Adipose tissue (tissue), 3 donors: ENCODE measurements around the gene PP2D1. TPM values are rescaled to one million over a fixed set of nuclear protein-coding genes. Genes with fewer than 3 reads are reported as not detected.
"Not testable (repeated sequence)": the region's sequence is repeated elsewhere in the genome, so short reads cannot be mapped to it uniquely, and the experiment has no call there.

Source experiments
- H3K27ac ChIP-seq: one replicate; pipeline ENCODE4 v1.5.1; 2013; ENCODE audit warnings: low read depth, low read length
- whole genome bisulfite sequencing, 3 donors: extraction: QIAGEN DNeasy Blood & Tissue Kit; methylation state at CpG; one replicate each; pipeline ENCODE4 v1.1.7; 2013; 5-methylcytosine and 5-hydroxymethylcytosine counted together
- polyA plus RNA-seq, 3 donors: library from polyadenylated mRNA; stranded (reverse); fragments of 200-250 nt; gene quantifications; one replicate each; pipeline ENCODE4 v1.2.3, GENCODE V29; 2013
- donor health status: healthy with polysubstance abuse.
- donor health status: Bipolar disorder and iron deficiency.
- donor health status: healthy.

PP2D1 gene
- polyA plus RNA-seq, 3 donors, result not detected

DNA sequence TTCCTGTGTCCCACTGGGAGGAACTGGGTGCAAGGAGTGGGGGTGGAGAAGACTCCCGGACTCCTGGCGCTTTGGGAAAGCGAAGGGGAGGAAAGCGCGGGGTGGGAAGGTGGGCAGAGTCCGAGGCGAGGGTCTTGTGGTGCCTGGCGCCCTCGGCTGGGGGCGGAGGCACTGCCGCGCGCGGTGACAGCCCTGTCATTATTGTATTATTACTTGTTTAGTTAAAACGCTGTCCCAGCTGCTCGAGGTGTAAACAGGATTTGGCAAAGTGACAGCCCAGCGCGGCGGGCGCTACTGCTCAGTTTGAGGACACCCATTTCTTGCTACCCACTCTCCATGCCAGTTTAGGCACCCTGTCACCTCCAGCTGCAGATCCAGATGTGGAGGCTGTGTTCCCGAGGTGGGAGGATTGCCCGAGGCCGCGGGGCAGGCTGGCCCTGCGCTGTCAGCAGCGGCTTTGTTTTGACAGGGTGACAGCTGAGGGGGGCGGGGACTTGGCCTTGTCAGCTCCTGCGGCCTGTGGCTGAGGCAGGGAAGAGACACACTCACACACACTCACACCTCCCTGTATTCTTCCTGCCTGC, 29.2 kb upstream of the PP2D1 start:
- H3K27ac ChIP-seq, result peak overlapping the region; percentile 40
- 0 to 1% (median 1%) methylated on average over 27 to 28 of the region's 28 CpGs for WGBS, 3 donors

DNA sequence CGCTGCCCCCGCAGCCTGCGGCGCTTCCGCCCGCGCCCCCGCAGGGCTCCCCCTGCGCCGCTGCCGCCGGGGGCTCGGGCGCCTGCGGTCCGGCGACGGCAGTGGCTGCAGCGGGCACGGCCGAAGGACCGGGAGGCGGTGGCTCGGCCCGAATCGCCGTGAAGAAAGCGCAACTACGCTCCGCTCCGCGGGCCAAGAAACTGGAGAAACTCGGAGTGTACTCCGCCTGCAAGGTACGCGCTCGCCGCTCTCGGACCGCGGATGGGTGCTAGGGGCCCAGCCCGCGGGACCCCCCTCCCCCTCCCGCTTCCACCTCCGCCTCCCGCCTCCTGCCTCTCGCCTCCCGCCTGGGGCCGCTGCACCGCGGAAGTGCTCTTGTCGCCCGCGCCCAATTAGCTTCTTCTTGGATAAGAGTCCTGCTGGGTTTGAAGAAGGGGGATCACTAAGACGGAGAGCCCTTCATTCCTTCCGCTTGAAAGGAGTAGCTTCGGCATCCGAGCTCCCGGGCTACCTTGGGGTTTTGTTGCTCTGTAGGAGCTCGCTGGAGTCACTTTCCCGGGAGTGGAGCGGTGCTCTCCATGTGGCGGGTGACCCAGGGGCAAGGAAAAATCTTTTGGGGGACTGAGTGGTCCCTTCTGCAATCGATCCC, 28.6 kb upstream of the PP2D1 start:
- WGBS, 3 donors, result 0 to 1% (median 0%) methylated on average over 46 to 63 of the region's 64 CpGs

DNA sequence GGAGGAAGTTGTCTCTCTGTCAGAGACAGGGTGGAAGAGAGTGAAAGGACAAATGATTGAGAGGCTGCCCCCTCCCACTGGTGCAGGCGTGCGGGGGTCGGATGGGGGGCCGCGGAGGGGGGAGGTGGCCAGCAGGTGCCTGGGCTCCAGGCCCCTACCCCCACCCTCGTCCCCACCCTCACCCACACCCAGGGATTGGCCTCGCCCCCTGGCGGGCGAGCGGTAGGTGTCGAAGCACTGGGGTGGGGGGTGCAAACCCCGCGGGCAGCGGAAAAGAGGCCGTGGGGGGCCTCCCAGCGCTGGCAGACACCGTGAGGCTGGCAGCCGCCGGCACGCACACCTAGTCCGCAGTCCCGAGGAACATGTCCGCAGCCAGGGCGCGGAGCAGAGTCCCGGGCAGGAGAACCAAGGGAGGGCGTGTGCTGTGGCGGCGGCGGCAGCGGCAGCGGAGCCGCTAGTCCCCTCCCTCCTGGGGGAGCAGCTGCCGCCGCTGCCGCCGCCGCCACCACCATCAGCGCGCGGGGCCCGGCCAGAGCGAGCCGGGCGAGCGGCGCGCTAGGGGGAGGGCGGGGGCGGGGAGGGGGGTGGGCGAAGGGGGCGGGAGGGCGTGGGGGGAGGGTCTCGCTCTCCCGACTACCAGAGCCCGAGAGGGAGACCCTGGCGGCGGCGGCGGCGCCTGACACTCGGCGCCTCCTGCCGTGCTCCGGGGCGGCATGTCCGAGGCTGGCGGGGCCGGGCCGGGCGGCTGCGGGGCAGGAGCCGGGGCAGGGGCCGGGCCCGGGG, 27.9 kb upstream of the PP2D1 start, which contains the start of gene KAT2B:
Gene KAT2B (plus strand): TSS at position 682 of the 783 bp plus-strand sequence. CDS start 32 bp downstream, at position 714.
- H3K27ac ChIP-seq, result peak within 1 kb of the TSS; percentile 40
- 0 to 1% (median 0%) methylated on average over 33 to 67 of the region's 75 CpGs for WGBS, 3 donors

More for the DNA sequence above, 28.6 kb upstream of the PP2D1 start:
- H3K27ac ChIP-seq, result peak overlapping the region; percentile 40

DNA sequence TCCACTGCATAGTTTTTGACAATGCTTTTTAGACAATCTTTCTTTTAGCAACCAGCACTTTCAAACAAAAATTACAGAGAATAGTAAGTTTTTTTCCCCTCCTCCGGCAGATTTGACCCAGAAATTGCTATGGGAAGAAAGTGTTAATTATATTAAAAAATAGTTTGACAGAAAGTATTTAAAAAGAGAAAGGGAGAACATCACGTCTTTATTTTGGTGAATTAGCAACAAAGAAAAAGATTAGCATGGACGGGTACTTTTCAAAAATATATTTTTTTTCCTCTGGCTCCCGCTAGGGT, 27.4 kb upstream of the PP2D1 start:
- WGBS, 3 donors, result 0% methylated on average over 4 of the region's 4 CpGs
- no peak overlapping the region for H3K27ac ChIP-seq

DNA sequence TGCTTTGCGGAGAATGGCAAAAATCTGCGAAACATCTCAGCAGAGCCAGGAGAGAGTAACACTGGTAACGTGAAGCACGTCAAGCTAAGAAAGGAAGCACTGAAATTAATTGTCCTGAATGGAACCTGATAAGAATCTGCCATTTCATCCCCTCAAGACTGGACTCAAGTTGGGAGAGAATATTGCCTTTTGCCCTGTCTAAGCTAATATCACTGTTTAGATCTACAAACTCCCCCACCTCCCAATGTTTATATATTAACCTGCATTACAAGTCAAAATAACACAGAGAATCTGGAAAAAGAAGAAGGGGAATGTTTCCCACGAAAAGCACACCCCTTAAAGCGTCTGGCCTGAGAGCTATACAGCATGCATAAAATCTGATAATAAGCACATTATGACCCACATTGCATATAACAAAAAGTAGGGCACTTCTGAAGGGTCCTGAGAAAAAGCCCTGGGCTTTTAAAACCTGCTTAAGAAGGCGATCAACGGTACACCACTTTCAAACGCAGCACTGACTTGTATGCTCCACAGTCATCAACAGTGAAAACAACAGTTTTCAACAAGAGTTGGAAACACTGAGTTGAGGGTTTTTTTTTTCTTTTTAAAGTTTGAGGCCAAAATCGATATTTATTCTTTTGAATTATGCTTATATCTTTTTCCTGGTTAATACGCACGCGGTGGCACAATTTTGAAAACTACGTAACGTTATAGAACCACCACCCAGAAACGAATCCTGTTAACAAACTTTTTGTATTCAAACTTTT, 26.8 kb upstream of the PP2D1 start:
- WGBS, 3 donors, result 10 to 16% (median 12%) methylated on average over 16 of the region's 16 CpGs
- H3K27ac ChIP-seq, result no peak overlapping the region

DNA sequence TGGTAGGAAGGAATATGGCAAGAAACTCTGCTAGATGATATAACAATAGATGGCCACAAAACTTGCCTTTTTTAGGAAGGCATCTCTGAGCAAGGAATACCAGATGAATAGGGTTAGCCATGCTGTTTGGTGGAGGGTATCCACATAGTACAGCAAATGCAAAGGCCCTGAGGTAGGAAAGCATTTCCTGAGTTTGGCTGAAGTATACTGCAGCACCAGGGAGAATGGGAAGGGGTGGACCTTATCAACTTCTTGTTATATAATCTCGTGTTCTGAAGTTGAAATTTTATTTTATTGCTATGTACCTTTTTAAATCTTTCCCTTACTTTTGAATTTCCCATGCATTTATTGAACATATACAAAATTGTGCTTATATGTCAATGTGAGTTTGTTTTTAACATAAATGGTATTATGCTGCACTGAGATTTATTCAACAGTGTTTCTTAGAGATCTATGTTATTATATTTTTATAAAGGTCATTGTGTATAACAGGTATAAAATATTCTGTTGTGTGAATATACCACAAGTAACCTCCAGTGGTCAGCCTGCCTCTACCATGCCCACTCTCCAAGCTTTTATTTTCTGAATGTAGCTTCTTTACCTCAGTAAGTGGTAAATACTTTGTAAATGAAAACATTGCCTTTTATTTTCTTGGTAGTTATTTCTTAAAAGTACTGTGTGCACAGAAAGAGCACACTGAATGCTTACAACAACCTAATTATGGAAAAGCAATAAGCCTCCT, 25.4 kb upstream of the PP2D1 start:
- 76 to 88% (median 87%) methylated on average over 1 of the region's 1 CpG for WGBS, 3 donors
- H3K27ac ChIP-seq, result no peak overlapping the region

DNA sequence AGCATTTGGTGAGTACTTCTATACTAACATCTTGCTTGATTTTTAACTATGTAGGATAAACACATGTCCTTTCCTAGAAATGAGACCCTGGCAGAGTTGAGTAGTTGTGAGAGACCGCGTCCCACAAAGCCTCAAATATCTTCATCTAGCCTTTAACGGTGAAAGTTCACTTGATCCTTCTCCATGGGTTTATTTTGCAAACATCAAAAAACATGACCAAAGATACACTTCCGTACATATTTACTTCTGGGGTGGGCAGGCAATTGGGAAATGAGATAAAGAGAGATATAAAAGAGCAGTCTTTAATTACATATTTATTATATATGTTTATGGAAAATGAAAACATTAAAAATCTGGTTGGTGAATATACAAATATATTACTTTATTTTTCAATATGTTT, 23.0 kb upstream of the PP2D1 start:
- H3K27ac ChIP-seq, result no peak overlapping the region
- 87 to 94% (median 93%) methylated on average over 4 of the region's 4 CpGs for WGBS, 3 donors

DNA sequence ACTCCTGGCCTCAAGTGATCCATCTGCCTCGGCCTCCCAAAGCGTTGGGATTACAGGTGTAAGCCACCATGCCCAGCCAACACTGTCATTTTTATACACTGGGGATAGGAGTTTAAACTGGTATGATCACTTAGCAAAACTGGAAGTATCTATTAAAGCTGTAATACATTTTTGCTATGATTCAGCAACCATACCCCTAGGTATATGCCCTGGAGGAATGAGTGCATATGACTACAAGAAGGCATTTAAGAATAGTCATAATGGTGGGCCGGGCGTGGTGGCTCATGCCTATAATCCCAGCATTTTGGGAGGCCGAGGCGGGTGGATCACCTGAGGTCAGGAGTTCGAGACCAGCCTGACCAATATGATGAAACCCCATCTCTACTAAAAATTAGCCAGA, 19.9 kb upstream of the PP2D1 start:
- H3K27ac ChIP-seq, result not testable (repeated sequence)
- WGBS, 3 donors, result 97 to 99% (median 98%) methylated on average over 7 of the region's 7 CpGs

DNA sequence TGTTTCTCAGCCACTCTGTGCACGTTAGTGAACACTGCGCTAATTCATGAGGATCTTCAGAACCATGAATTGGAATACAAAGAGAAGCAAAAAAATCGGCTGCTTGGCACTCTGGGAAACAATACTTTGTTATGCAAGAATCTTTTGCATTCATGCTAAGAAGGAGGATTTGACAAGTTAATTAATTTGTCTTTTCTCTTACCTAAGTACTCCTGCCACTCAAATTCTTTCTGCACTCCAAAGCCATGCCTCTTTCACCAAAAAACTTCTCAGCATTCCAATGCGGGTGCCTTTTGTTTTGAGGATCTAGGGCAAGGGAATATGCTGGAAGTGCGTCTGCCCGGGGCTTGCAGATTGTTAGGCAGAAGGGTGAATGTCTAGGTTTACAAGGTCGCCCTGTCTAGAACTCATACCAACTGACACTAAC, 16.9 kb upstream of the PP2D1 start:
- WGBS, 3 donors, result 89 to 95% (median 93%) methylated on average over 7 of the region's 7 CpGs
- H3K27ac ChIP-seq, result no peak overlapping the region

DNA sequence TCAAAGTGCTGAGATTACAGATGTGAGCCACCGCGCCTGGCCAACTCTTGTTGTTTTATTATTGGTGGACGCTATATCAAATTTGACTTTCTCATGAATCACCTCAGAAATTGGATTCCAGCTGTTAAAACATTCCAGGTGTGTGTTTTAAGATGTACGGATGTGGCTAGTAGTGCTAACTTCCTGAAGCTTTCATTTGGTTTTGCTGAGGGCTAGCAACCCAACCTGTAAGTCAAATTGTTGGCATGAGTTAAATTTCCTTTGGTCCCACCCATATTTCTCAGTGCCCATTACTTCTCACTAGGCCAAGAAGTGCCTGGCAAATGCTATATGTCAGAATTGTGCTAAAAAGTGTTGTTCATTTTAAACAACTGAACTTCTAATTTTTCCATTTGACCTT, 15.1 kb upstream of the PP2D1 start:
- 73 to 87% (median 82%) methylated on average over 4 of the region's 4 CpGs for WGBS, 3 donors
- H3K27ac ChIP-seq, result no peak overlapping the region

DNA sequence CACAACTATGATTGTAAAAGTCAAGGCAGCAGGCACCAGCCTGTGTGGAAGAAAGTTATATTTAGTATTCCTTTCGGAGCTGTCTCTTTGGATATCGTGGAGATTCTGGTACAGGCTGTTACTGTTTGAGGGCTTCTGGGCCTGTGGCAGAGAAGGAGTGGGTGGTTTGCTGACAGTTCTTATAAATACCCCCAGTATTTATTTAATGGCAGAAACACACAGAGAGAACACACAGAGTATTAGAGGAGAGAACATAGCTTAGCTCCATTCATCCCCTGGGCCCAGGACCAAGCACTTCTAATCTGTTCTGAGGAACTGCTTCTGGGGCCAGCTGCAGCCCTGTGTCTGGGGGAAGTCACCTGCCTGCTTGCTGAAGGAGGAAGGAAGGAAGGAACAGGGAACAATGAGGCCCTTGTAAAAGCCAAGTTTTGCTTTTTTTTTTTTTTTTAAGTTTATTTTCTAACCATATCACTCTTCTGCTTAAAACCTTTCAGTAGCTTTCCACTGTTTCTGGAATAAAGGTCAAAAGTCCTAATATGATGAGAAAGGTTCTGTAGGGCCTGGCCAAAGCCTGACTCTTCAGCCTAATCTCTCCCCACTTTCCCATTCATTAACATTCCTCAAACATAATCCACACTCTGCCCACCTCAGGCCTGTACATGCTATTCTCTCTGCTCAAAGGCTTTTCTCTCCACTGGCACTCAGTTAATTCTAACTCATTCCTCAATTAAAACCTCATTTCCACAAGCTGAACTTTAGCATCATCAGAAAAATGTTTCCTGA, 11.8 kb upstream of the PP2D1 start:
- WGBS, 3 donors, result 58 to 63% (median 61%) methylated on average over 2 of the region's 2 CpGs

DNA sequence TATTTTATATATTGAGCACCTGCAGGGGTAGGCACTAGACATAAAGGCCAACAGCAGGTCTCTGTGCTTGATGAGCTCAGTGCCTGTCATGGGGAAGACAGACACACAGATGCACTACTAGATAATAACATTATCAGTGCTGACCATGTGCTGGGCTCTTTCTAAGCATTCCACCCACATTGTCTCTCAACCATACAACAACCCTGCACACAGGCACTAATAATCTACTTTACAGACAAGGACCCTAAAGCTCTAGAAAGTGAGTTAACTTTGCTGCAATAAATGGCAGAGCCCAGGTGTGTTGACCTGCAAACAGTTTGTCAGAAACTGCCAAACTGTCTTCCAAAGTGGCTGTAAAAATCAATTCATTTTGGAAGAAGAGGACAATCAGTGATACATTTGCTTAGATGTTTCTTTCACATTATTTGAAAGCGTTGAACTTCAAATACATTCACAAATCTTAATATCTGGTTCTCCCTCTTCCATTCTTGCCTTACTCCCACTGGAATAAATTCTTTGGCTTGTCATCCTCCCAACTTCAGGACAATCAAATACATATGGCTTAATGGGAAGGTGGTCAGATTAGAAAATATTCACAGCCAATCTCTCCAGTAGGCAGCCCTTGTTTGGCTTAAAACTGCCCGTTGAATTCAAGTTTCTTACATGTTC, 11.0 kb upstream of the PP2D1 start:
- 47 to 65% (median 56%) methylated on average over 2 of the region's 2 CpGs for WGBS, 3 donors
- no peak overlapping the region for H3K27ac ChIP-seq

More for the DNA sequence above, 11.8 kb upstream of the PP2D1 start:
- no peak overlapping the region for H3K27ac ChIP-seq

DNA sequence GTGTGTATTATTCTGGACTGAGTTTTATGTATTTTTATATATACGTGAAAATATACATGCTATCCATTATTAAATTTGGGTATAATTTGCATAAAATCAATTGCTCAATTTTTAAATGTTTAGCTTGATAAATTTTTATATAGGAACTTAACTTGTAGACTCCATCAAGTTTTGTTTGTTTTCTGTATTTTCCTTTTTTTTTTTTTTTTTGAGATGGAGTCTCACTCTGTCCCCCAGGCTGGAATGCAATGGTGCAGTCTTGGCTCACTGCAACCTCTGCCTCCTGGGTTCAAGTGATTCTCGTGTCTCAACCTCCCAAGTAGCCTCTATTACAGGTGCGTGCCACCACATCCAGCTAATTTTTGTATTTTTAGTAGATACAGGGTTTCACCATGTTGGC, 4.0 kb upstream of the PP2D1 start:
- not testable (repeated sequence) for H3K27ac ChIP-seq
- 87 to 94% (median 92%) methylated on average over 3 of the region's 3 CpGs for WGBS, 3 donors

DNA sequence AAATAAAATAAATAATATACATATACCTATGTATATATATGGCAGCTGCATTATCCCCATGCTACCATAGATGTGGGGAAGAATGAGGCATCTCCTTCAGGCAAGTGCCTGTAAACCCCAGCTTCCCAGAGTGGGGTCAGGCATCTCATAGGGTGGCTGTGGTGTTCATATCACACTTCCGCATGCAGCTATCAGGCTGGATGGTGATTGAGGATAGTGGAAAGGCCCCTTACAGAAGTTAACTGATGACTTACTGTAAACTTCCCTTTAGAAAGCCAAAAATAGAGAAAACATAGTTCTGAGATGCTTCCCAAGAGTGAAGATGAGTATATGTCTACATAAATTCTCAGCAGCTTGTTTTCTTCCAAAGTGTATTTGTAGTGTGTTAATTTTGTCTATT, 3.5 kb upstream of the PP2D1 start:
- 88 to 96% (median 89%) methylated on average over 1 of the region's 1 CpG for WGBS, 3 donors
- no peak overlapping the region for H3K27ac ChIP-seq

DNA sequence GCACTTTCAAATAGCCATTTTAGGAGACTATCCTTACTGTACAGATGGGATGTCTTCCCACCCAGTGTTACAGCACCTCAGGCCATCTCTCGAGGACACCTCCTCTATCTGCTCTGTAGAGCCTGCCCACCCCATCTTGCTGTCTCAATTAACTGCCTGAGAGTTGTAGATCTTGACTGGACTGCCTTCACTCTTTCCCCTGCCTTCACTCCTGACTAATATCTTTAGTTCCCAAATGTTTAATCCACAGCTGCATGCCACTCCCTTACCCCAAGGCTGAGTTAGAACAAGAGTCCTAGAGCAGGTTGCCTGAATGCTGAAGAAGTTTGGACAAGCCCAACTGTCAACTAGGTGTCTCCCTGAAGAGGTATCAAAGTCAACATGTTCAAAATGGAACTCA, 1.3 kb upstream of the PP2D1 start:
- H3K27ac ChIP-seq, result no peak overlapping the region
- WGBS, 3 donors, result 86 to 96% (median 93%) methylated on average over 1 of the region's 1 CpG

DNA sequence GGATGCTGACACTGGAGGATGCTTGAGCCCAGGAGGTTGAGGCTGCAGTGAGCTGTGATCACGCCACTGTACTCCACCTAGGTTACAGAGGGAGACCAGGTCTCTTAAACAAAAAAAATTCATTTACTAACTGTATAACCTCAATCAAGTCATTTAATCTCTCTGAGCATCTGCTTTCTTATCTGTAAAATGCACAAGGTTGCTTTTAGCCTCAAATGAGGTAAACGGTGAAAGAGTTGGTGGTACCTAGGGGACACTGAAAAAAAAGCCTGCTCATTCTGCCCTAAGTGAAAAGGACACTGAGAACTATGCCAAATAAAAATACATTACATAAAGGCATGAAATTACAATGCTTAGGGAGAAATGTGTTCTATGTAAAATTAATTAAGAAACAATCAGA, 3.4 kb downstream of the PP2D1 start:
- WGBS, 3 donors, result 67 to 70% (median 68%) methylated on average over 2 of the region's 2 CpGs
- no peak overlapping the region for H3K27ac ChIP-seq

DNA sequence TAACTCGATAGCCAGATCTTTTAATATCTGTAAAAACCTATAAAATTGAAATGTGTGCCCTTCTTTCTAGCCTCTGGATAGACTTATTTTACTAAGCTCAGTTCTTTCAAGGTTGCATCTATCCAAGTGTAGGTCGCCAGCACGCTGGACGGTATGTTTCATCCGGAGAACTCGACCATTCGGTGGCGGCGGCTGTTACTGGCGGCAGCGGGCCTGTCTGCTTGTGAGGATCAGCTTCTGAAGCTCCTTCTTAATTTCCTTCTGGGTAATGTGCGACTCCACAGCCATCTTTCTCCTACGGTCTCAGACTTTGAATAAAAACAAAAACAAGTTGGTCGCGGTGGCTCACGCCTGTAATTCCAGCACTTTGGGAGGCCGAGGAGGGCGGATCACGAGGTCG, 4.1 kb downstream of the PP2D1 start:
- WGBS, 3 donors, result 96 to 97% (median 97%) methylated on average over 20 of the region's 20 CpGs
- H3K27ac ChIP-seq, result no peak overlapping the region
